HepG2 (cell line): ENCODE measurements around the gene KIFC1. TPM values are rescaled to one million over a fixed set of nuclear protein-coding genes. Genes with fewer than 3 reads are reported as not detected.
A peak's percentile ranks its signal among the peaks of the same experiment; 100 is the strongest.

ENCODE experiments used
- EP300 ChIP-seq, 3 experiments: sonication (generic) in 1 of 3; formaldehyde crosslinking in 1 of 3; IDR thresholded peaks; 2 replicates each; pipeline versions ENCODE4 v1.5.1 to v1.6.1; 2011 to 2020; ENCODE audit warnings: low read depth in 2 of 3, low read length in 2 of 3, borderline replicate concordance in 1 of 3, improper control_type of control experiment in 1 of 3, mild to moderate bottlenecking in 1 of 3, missing genetic modification reagents in 1 of 3, moderate library complexity in 1 of 3
- GZF1 ChIP-seq: sonication (generic); formaldehyde crosslinking; IDR thresholded peaks from 2 replicates; pipeline ENCODE4 v1.5.1; 2020; ENCODE audit warnings: mild to moderate bottlenecking, missing genetic modification reagents
- HDAC2 ChIP-seq: sonication (generic); formaldehyde crosslinking; IDR thresholded peaks from 2 replicates; pipeline ENCODE4 v1.4.0; 2020; ENCODE audit warnings: missing genetic modification reagents
- IRF1 ChIP-seq: sonication (generic); formaldehyde crosslinking; IDR thresholded peaks from 2 replicates; pipeline ENCODE4 v1.4.0; 2020; ENCODE audit warnings: low read depth, mild to moderate bottlenecking, missing genetic modification reagents
- MAZ ChIP-seq, 2 experiments: sonication (generic) in 1 of 2; formaldehyde crosslinking in 1 of 2; IDR thresholded peaks; 2 replicates each; pipeline versions ENCODE4 v1.5.0 to v1.6.1; 2012 to 2020; ENCODE audit warnings: low read depth in 2 of 2, mild to moderate bottlenecking in 2 of 2, borderline replicate concordance in 1 of 2, improper control_type of control experiment in 1 of 2, low read length in 1 of 2, missing genetic modification reagents in 1 of 2, moderate library complexity in 1 of 2
- MXD4 ChIP-seq: IDR thresholded peaks from 2 replicates; pipeline ENCODE4 v1.6.1; 2016; ENCODE audit warnings: mild to moderate bottlenecking, missing biosample characterization, missing genetic modification reagents
- RAD51 ChIP-seq: fragments of 450-650 bp; IDR thresholded peaks from 2 replicates; pipeline ENCODE4 v1.6.1; 2016; ENCODE audit warnings: borderline replicate concordance
- RXRA ChIP-seq: sonication (generic); formaldehyde crosslinking; IDR thresholded peaks from 2 replicates; pipeline ENCODE4 v1.5.1; 2020; ENCODE audit warnings: missing genetic modification reagents
- SATB2 ChIP-seq: sonication (generic); formaldehyde crosslinking; IDR thresholded peaks from 2 replicates; pipeline ENCODE4 v1.5.0; 2020; ENCODE audit warnings: missing genetic modification reagents
- STAG1 ChIP-seq: sonication (generic); formaldehyde crosslinking; IDR thresholded peaks from 2 replicates; pipeline ENCODE4 v1.4.0; 2020; ENCODE audit warnings: missing genetic modification reagents
- ZFP41 ChIP-seq: sonication (generic); formaldehyde crosslinking; IDR thresholded peaks from 2 replicates; pipeline ENCODE4 v1.4.0; 2020; ENCODE audit warnings: mild to moderate bottlenecking, missing genetic modification reagents, borderline replicate concordance
- ZNF333 ChIP-seq: sonication (generic); formaldehyde crosslinking; IDR thresholded peaks from 2 replicates; pipeline ENCODE4 v1.4.0; 2020; ENCODE audit warnings: mild to moderate bottlenecking, missing genetic modification reagents, borderline replicate concordance
- ZNF782 ChIP-seq: sonication (generic); formaldehyde crosslinking; IDR thresholded peaks from 2 replicates; pipeline ENCODE4 v1.4.0; 2020; ENCODE audit warnings: missing genetic modification reagents, mild to moderate bottlenecking, borderline replicate concordance
- ZSCAN31 ChIP-seq: sonication (generic); formaldehyde crosslinking; IDR thresholded peaks from 2 replicates; pipeline ENCODE4 v1.5.0; 2020; ENCODE audit warnings: low read depth, mild to moderate bottlenecking, missing genetic modification reagents
- ZZZ3 ChIP-seq: sonication (generic); formaldehyde crosslinking; IDR thresholded peaks from 2 replicates; pipeline ENCODE4 v1.4.0; 2020; ENCODE audit warnings: missing genetic modification reagents, mild to moderate bottlenecking, borderline replicate concordance
- polyA plus RNA-seq, 8 experiments: library from polyadenylated mRNA; depleted of rRNA in 3 of 8; stranded (reverse) in 7 of 8; unstranded in 1 of 8; fragments of >200 nt; fragmentation: Illumina TruSeq in 4 of 8; extraction: Trizol in 4 of 8; gene quantifications; 2 replicates each; pipeline versions ENCODE4 v1.2.1 to v1.2.3, GENCODE V29; 2011 to 2016; ENCODE audit warnings: low read depth in 4 of 8, missing spikeins in 1 of 8, mixed read lengths in 1 of 8; ENCODE audit not compliant: insufficient read depth in 1 of 8
- total RNA-seq, 5 experiments: library from RNA; depleted of rRNA; stranded (reverse); fragments of >200 nt; fragmentation: Illumina TruSeq; extraction: Trizol; gene quantifications; 2 replicates each; pipeline ENCODE4 v1.2.3, GENCODE V29; 2016; ENCODE audit warnings: low read depth in 1 of 5
- TF ChIP-seq, protein P1 (sequence below): sonication (generic); formaldehyde crosslinking; IDR thresholded peaks from 2 replicates; pipeline ENCODE4 v1.5.0; 2020; ENCODE audit warnings: mild to moderate bottlenecking, missing genetic modification reagents, borderline replicate concordance

KIFC1 gene
- total and polyA plus RNA-seq, 2 of the 13 experiments (the other 11 are each of a cell fraction or from before 2014, with no cell fraction given) = 25.0 to 45.5 TPM

DNA sequence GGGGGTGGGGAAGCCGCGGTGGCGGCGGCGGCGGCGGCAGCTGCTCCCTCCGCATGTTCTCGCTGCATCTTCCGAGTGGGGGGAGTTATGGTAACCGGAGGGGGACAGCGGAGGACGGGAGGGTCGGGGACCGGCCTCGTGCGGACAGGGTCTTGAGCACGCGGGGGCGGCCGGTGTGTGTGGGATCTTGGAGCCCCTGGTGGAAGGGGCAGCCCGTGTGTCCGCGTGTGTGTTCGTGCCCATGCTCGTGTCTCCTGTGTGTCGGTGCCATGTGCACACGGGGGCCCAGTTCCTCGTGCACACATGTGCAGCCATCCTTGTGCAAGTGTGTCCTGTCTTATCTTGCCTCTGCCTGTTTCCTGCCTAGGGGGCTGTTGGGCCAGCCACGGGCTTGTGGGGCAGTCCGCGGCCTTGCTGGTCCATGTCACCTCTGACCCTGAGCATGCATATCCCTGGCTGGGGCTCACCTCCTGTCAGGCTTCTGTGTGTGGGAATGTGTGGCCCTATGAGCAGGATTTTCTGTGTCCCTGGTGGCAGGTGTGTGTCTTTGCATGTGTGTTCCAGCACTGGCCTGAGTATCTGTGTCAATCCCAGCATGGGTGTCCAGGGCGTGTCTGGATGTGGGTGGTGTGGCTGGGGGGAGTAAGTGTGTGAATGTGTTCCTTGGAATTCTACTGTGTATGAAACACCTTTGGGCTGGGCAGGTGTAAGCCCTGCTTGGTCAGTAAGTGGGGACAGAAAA lies 36.8 kb downstream of the KIFC1 start (continued):
- peak; percentile 60; the same call in 1 of the 2 replicates for TF ChIP-seq HDAC2 (CRISPR knock-in tag)
- TF ChIP-seq ZSCAN31 = no peak
- TF ChIP-seq, protein P1, sequence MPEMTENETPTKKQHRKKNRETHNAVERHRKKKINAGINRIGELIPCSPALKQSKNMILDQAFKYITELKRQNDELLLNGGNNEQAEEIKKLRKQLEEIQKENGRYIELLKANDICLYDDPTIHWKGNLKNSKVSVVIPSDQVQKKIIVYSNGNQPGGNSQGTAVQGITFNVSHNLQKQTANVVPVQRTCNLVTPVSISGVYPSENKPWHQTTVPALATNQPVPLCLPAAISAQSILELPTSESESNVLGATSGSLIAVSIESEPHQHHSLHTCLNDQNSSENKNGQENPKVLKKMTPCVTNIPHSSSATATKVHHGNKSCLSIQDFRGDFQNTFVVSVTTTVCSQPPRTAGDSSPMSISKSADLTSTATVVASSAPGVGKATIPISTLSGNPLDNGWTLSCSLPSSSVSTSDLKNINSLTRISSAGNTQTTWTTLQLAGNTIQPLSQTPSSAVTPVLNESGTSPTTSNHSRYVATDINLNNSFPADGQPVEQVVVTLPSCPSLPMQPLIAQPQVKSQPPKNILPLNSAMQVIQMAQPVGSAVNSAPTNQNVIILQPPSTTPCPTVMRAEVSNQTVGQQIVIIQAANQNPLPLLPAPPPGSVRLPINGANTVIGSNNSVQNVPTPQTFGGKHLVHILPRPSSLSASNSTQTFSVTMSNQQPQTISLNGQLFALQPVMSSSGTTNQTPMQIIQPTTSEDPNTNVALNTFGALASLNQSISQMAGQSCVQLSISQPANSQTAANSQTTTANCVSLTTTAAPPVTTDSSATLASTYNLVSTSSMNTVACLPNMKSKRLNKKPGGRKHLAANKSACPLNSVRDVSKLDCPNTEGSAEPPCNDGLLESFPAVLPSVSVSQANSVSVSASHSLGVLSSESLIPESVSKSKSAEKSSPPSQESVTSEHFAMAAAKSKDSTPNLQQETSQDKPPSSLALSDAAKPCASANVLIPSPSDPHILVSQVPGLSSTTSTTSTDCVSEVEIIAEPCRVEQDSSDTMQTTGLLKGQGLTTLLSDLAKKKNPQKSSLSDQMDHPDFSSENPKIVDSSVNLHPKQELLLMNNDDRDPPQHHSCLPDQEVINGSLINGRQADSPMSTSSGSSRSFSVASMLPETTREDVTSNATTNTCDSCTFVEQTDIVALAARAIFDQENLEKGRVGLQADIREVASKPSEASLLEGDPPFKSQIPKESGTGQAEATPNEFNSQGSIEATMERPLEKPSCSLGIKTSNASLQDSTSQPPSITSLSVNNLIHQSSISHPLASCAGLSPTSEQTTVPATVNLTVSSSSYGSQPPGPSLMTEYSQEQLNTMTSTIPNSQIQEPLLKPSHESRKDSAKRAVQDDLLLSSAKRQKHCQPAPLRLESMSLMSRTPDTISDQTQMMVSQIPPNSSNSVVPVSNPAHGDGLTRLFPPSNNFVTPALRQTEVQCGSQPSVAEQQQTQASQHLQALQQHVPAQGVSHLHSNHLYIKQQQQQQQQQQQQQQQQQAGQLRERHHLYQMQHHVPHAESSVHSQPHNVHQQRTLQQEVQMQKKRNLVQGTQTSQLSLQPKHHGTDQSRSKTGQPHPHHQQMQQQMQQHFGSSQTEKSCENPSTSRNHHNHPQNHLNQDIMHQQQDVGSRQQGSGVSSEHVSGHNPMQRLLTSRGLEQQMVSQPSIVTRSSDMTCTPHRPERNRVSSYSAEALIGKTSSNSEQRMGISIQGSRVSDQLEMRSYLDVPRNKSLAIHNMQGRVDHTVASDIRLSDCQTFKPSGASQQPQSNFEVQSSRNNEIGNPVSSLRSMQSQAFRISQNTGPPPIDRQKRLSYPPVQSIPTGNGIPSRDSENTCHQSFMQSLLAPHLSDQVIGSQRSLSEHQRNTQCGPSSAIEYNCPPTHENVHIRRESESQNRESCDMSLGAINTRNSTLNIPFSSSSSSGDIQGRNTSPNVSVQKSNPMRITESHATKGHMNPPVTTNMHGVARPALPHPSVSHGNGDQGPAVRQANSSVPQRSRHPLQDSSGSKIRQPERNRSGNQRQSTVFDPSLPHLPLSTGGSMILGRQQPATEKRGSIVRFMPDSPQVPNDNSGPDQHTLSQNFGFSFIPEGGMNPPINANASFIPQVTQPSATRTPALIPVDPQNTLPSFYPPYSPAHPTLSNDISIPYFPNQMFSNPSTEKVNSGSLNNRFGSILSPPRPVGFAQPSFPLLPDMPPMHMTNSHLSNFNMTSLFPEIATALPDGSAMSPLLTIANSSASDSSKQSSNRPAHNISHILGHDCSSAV (CRISPR knock-in tag) = no peak
- TF ChIP-seq SATB2 = no peak
- 0 out of 2 replicates have a peak, but pooled peaks have one; percentile 41 for TF ChIP-seq MAZ (IDR thresholded peaks at IDR 0.05; ENCODE audit: borderline replicate concordance, low read depth, low read length)
- TF ChIP-seq MAZ (CRISPR knock-in tag; IDR thresholded peaks at IDR 0.05; ENCODE audit: low read depth) = peak; percentile 24; the same call in 1 of the 2 replicates
- TF ChIP-seq GZF1 (CRISPR knock-in tag) = no peak
- no peak for TF ChIP-seq EP300 (IDR thresholded peaks at IDR 0.05; ENCODE audit: low read depth in 2 of 2, low read length in 2 of 2)
- TF ChIP-seq EP300 (CRISPR knock-in tag; IDR thresholded peaks at IDR 0.05; ENCODE audit: borderline replicate concordance) = peak; percentile 41; the same call in 1 of the 2 replicates
- 0 out of 2 replicates have a peak, but pooled peaks have one; percentile 26 for TF ChIP-seq ZZZ3
- TF ChIP-seq RAD51 = no peak
- TF ChIP-seq MXD4 = 0 out of 2 replicates have a peak, but pooled peaks have one; percentile 42
- TF ChIP-seq STAG1 (CRISPR knock-in tag) = peak; percentile 9; the same call in 1 of the 2 replicates
- TF ChIP-seq ZFP41 (CRISPR knock-in tag) = peak; percentile 51; the same call in 1 of the 2 replicates
- TF ChIP-seq IRF1 = no peak
- no peak for TF ChIP-seq ZNF782
- TF ChIP-seq RXRA = peak; percentile 74; the same call in 1 of the 2 replicates
- 0 out of 2 replicates have a peak, but pooled peaks have one; percentile 39 for TF ChIP-seq ZNF333
